GM18870 (cell line): ENCODE data around the gene SCN8A.

ENCODE experiments used
- ATAC-seq: cut with Tn5 transposase; IDR thresholded peaks from one replicate; pipeline ENCODE4 v1.9.1; 2021; ENCODE audit warnings: moderate library complexity; ENCODE audit not compliant: unreplicated experiment

SCN8A gene

GRCh38 chr12:51702587-51702986 lies 111.6 kb downstream of the SCN8A start:
- no peak for ATAC-seq

- no peak for ATAC-seq
Measured at GRCh38 chr12:51705450-51705849, 114.4 kb downstream of the SCN8A start.

DNA sequence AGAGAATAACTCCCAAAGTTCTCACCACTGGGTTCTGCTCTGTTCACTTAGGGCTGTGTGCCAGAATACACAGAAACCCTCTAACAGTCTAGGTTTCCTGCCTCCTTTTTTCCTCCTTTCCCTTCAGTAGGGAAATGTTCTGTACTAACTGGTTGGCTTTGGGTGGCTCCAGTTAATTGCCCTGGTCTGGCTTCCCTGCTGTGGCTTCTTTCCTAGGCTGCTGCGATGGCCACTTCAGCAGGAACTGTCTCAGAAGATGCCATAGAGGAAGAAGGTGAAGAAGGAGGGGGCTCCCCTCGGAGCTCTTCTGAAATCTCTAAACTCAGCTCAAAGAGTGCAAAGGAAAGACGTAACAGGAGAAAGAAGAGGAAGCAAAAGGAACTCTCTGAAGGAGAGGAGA lies 115.2 kb downstream of the SCN8A start:
- no peak for ATAC-seq

DNA sequence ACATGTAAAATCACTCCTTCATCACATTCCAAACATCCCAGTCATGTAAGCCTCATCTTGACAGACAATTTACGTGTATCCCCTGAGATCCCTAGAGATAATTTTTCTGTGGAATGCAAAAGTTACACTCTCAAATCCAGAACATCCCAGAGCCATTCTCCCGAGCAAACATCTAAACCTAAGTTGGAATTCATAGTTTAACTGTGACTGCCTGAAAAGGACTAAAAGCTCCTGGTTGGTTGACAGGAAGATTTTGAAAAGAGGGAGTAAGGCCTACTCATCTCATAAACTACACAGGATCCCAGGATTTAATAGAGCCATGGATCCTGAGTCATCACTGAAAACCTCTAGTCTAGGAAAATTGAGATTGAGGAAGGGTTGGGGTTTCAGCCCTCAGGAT lies 123.6 kb downstream of the SCN8A start:
- no peak for ATAC-seq

GRCh38 chr12:51717326-51717925 lies 126.4 kb downstream of the SCN8A start:
- no peak for ATAC-seq

DNA sequence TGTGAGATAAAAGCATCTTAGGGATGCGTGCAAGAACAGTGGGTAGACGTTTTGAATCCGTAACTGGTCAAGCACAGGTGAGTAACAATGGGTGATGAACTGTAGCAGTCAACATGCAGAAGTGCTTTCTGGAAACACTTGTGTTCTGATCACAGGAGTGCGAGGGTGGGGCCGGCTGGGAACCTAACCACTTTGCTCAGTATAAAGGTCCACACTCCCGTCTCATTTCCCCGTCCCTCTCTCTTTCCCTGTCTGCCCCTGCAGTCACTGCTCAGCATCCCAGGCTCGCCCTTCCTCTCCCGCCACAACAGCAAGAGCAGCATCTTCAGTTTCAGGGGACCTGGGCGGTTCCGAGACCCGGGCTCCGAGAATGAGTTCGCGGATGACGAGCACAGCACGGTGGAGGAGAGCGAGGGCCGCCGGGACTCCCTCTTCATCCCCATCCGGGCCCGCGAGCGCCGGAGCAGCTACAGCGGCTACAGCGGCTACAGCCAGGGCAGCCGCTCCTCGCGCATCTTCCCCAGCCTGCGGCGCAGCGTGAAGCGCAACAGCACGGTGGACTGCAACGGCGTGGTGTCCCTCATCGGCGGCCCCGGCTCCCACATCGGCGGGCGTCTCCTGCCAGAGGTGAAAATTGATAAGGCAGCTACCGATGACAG lies 130.4 kb downstream of the SCN8A start:
- ATAC-seq = no peak

GRCh38 chr12:51722431-51722830 lies 131.4 kb downstream of the SCN8A start:
- ATAC-seq = no peak

GRCh38 chr12:51726161-51726560 lies 135.1 kb downstream of the SCN8A start:
- no peak for ATAC-seq

- ATAC-seq = no peak
Measured at GRCh38 chr12:51726931-51727330, 135.9 kb downstream of the SCN8A start.

DNA sequence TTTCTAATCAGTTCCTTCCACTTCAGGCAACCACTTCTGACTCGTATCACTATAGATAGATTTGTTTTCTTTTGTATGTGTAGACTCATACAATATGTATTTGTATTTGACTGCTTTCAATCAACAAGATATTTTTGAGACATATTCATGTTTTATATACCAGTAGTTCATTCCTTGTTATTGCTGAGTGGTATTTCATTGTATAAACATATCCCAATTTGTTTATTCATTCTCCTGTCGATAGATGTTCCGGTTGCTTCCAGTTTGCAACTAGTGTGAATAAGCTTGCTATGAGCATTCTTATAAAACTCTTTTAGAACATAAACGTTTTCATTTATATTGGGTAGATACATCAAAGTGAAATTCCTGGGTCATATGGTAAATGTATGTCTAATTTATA lies 138.3 kb downstream of the SCN8A start:
- ATAC-seq = no peak

DNA sequence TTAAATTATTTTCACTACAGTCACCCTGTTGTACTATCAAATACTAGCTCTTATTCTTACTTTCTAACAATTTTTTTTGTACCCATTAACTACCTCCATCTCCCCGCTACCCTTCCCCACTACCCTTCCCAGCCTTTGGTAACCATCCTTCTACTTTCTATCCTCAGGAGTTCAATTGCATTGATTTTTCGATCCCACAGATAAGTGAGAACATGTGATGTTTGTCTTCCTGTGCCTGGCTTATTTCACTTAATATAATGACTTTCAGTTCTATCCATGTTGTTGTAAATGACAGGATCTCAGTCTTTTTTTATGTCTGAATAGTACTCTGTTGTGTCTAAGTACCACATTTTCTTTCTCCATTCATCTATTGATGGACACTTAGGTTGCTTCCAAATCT lies 139.7 kb downstream of the SCN8A start:
- ATAC-seq = no peak

- ATAC-seq = no peak
Measured at GRCh38 chr12:51740536-51740935, 149.5 kb downstream of the SCN8A start.

DNA sequence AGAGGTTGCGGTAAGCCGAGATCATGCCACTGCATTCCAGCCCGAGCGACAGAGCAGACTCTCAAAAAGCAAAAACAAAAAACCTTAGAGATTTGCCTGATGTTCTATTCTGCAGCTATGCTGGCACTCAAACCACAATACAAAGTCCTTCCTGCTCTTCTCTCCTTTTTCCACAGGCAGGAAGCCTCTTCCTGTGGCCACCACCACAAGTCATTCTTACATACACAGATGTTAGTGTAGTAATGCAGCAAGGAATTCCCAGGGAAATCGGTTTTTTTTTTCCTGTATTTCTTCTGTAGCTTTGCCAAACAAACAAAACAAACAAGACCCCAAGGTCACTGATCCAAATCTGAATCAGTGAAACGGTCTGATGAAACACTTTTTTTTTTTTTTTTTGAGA lies 153.2 kb downstream of the SCN8A start:
- no peak for ATAC-seq

DNA sequence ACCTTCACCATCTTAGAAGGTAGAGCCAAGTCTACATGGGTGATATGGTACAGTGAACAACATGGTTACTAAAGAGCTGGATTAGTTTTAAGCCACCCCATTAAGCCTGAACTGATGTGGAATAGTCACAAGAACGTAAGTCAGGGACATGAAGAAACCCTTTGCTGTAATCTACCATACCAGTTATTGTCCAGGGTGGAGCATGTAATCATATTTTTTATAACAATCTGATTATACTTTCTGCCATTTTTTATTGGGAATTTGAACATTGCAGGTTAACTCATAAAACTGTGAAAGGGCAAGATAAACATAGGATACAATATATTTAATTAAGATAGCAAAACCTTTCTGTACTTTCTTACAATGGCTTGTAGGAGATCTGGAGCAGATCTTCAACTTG lies 153.9 kb downstream of the SCN8A start:
- ATAC-seq = no peak

- no peak for ATAC-seq
Measured at GRCh38 chr12:51746416-51746815, 155.4 kb downstream of the SCN8A start.

DNA sequence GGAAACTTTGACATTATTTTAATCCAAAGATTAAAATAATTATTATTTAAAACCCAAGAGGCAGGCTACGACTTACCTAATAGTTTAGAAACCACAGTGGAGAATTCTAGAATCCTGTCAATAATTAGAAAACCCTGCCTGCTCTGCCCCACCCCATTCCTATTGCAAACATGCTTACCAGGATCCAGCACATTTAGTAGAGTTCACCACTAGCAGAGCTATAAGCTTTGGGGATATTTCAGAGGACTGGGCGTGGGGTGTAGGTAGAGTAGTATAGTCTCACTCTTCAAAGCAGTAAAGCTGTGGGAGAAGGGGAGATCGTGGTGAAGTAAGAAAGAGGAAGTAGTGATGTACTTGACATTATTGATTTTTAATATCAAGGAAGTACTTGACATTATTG lies 157.2 kb downstream of the SCN8A start:
- ATAC-seq = no peak

- ATAC-seq = no peak
Measured at GRCh38 chr12:51749206-51749985, 158.4 kb downstream of the SCN8A start.

- no peak for ATAC-seq
Measured at GRCh38 chr12:51749986-51750317, 158.9 kb downstream of the SCN8A start.

DNA sequence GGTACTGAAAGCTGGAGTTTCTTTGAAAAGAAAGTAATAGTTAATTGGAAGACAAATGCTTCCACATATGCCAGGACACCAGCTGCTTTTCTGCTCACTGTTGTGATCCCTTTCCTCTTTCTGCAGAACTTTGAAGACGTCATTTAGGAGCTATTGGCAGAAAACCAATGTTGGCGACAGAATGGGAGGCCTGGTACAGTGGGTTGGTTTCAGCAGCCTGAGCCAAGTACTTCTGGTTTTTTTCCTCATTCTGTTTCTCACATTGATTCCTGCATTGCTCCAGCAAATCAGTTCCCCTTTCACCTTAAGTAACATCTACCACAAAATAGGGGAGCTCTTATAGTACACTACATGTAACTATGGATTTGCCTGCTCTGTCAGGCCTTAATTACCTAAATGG lies 160.6 kb downstream of the SCN8A start:
- no peak for ATAC-seq

- no peak for ATAC-seq
Measured at GRCh38 chr12:51752234-51752889, 161.3 kb downstream of the SCN8A start.

DNA sequence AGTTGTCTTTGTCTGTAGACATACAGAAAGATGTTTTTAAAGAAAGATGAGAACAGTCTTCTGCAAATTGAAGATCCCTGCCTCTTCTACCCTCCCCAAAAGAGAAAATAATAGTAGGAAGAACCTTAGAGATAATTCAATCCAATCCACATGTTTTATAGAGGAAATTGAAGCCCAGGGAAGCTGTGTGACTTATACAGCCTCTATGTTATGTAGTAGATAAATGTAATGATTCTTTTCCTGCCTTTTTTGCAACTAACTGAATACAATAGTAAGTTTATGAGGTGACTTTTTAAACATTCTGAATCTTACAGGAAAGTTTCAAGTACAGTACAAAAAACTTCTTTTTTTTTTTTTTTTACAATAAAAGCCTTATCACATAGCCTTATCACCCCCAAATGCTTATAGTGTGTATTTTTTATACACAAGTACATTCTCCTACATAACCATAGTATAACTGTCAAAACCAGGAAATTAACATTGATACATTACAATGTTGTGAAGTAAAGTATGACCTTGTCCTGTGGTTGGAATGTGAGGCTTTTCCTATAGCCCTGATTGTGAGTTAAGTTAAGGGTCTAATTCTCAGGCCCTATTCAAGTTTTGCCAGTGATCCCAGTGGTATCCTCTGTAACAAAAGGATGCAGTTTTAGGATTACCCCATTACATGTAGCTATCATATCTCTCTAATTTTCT lies 163.1 kb downstream of the SCN8A start:
- ATAC-seq = no peak
